Smooth muscle cell (in vitro differentiated cells): ENCODE measurements around the gene FAM219A. TPM values are rescaled to one million over a fixed set of nuclear protein-coding genes. Genes with fewer than 3 reads are reported as not detected.

Source experiments
- DNase-seq: peaks from one replicate; lab custom pipeline; 2025; ENCODE audit not compliant: unreplicated experiment; lab: John Stamatoyannopoulos, UW
- H2AFZ ChIP-seq: fragments of 200-600 bp; sonication (generic); 2 replicates; pipeline ENCODE4 v1.6.0; 2016; ENCODE audit warnings: antibody characterized with exemption, low read depth, mild to moderate bottlenecking
- H3F3A ChIP-seq: fragments of 200-600 bp; sonication (generic); 2 replicates; pipeline ENCODE4 v1.6.0; 2017; ENCODE audit warnings: antibody characterized with exemption, low read depth
- H3K27ac ChIP-seq: fragments of 200-600 bp; sonication (generic); 2 replicates; pipeline ENCODE4 v1.5.1; 2016; ENCODE audit warnings: low read depth, mild to moderate bottlenecking
- H3K27me3 ChIP-seq: fragments of 200-600 bp; sonication (generic); 2 replicates; pipeline ENCODE4 v1.6.1; 2016; ENCODE audit warnings: low read depth, mild to moderate bottlenecking
- H3K36me3 ChIP-seq: fragments of 200-600 bp; sonication (generic); 2 replicates; pipeline ENCODE4 v1.5.1; 2016; ENCODE audit warnings: low read depth
- H3K4me1 ChIP-seq: fragments of 200-600 bp; sonication (generic); 2 replicates; pipeline ENCODE4 v1.5.1; 2016; ENCODE audit warnings: low read depth
- H3K4me2 ChIP-seq: fragments of 200-600 bp; sonication (generic); 2 replicates; pipeline ENCODE4 v1.6.0; 2016; ENCODE audit warnings: mild to moderate bottlenecking
- H3K4me3 ChIP-seq: fragments of 200-600 bp; sonication (generic); 2 replicates; pipeline ENCODE4 v1.5.1; 2016; ENCODE audit warnings: mild to moderate bottlenecking
- H3K79me2 ChIP-seq: fragments of 200-600 bp; sonication (generic); 2 replicates; pipeline ENCODE4 v1.6.0; 2016; ENCODE audit warnings: low read depth, mild to moderate bottlenecking
- H3K9ac ChIP-seq: fragments of 200-600 bp; sonication (generic); 2 replicates; pipeline ENCODE4 v1.6.0; 2016; ENCODE audit warnings: low read depth
- H3K9me3 ChIP-seq: fragments of 200-600 bp; sonication (generic); replicated peaks from 2 replicates; pipeline ENCODE4 v1.5.1; 2016; ENCODE audit warnings: low read depth
- H4K20me1 ChIP-seq: fragments of 200-600 bp; sonication (generic); 2 replicates; pipeline ENCODE4 v1.6.0; 2016; ENCODE audit warnings: low read depth
- CTCF ChIP-seq: fragments of 200-600 bp; sonication (generic); IDR thresholded peaks from 2 replicates; pipeline ENCODE4 v1.5.1; 2017; ENCODE audit warnings: borderline replicate concordance, mild to moderate bottlenecking, antibody characterized with exemption; ENCODE audit not compliant: insufficient read depth, poor library complexity, severe bottlenecking
- WGBS: methylation state at CpG from one replicate; pipeline ENCODE4 v1.1.7; 2016; ENCODE audit warnings: low lambda C conversion rate; 5-methylcytosine and 5-hydroxymethylcytosine counted together
- polyA plus RNA-seq: library from polyadenylated mRNA; unstranded; fragments of >200 nt; fragmentation: Nextera tagmentation; extraction: Ambion mirVana; gene quantifications from 2 replicates; pipeline ENCODE4 v1.2.1, GENCODE V29; 2016
- total RNA-seq: library from RNA; depleted of rRNA; stranded (reverse); fragments of >200 nt; gene quantifications from 2 replicates; pipeline ENCODE4 v1.2.3, GENCODE V29; 2014

Gene FAM219A
- total and polyA plus RNA-seq, 2 experiments from 2014 or later: 13.3 to 29.5 TPM

GRCh38 chr9:34459356-34459755, 986 bp upstream of the FAM219A start:
- Histone ChIP-seq H3K27me3 (peaks cover under 1% of the 10 kb centered on the region), H3K36me3 (no peaks in the 10 kb centered on the region), H3K27ac (no peak overlapping the region), H3K4me2 (no peak overlapping the region), H2AFZ (no peak overlapping the region), H3F3A (no peaks in the 10 kb centered on the region), H4K20me1 (peaks cover 25% of the 10 kb centered on the region), H3K79me2 (peaks cover 35% of the 10 kb centered on the region), H3K9ac (no peak overlapping the region), H3K4me1 (peaks cover 5% of the 10 kb centered on the region), H3K9me3 (no peaks in the 10 kb centered on the region), H3K4me3 (no peak overlapping the region)
- WGBS: 88% methylated on average over 14 of the region's 14 CpGs
- no peak for TF ChIP-seq CTCF
- no peak for DNase-seq

GRCh38 chr9:34458959-34459340, 580 bp upstream of the FAM219A start:
- no peaks in the 10 kb centered on the region for H3K9me3 ChIP-seq
- no peaks in the 10 kb centered on the region for H3K27me3 ChIP-seq
- H3K79me2 ChIP-seq: peaks cover 39% of the 10 kb centered on the region
- peaks cover 29% of the 10 kb centered on the region for H4K20me1 ChIP-seq
- peak overlapping the region; percentile 85 for H3K4me2 ChIP-seq
- no peak for TF ChIP-seq CTCF
- no peak for DNase-seq
- H3K36me3 ChIP-seq: no peaks in the 10 kb centered on the region
- no peak overlapping the region for H3K9ac ChIP-seq
- 35% methylated on average over 11 of the region's 11 CpGs for WGBS
- H3K4me1 ChIP-seq: peaks cover 5% of the 10 kb centered on the region
- H3K4me3 ChIP-seq: peak overlapping the region; percentile 44
- peak overlapping the region; percentile 80 for H2AFZ ChIP-seq
- H3K27ac ChIP-seq: no peak overlapping the region
- no peaks in the 10 kb centered on the region for H3F3A ChIP-seq

- Histone ChIP-seq H3K9me3 (no peaks in the 10 kb centered on the region), H4K20me1 (peaks cover 44% of the 10 kb centered on the region), H3K27me3 (no peaks in the 10 kb centered on the region), H3K4me3 (peak overlapping the region; percentile 85), H3K4me2 (peak overlapping the region; percentile 86), H3K36me3 (no peaks in the 10 kb centered on the region), H2AFZ (peak overlapping the region; percentile 50), H3K4me1 (peaks cover 5% of the 10 kb centered on the region), H3K27ac (peak overlapping the region; percentile 51), H3K79me2 (peaks cover 54% of the 10 kb centered on the region), H3F3A (no peaks in the 10 kb centered on the region), H3K9ac (peak overlapping the region; percentile 88)
- peak; percentile 43 for DNase-seq
- WGBS: 1% methylated on average over 48 of the region's 48 CpGs
- no peak for TF ChIP-seq CTCF
Measured at GRCh38 chr9:34457266-34458012, 931 bp downstream of the FAM219A start.

GRCh38 chr9:34456746-34457145, 1.6 kb downstream of the FAM219A start:
- Histone ChIP-seq H3K4me1 (peaks cover 6% of the 10 kb centered on the region), H4K20me1 (peaks cover 51% of the 10 kb centered on the region), H3K36me3 (no peaks in the 10 kb centered on the region), H3K9ac (peak overlapping the region; percentile 88), H3K27ac (peak overlapping the region; percentile 51), H3K4me3 (peak overlapping the region; percentile 85), H3F3A (no peaks in the 10 kb centered on the region), H3K4me2 (peak overlapping the region; percentile 86), H2AFZ (peak overlapping the region; percentile 50), H3K9me3 (no peaks in the 10 kb centered on the region), H3K79me2 (peaks cover 60% of the 10 kb centered on the region), H3K27me3 (no peaks in the 10 kb centered on the region)
- TF ChIP-seq CTCF: no peak
- no peak for DNase-seq
- WGBS: 62% methylated on average over 4 of the region's 4 CpGs
